ENCODE results near the gene MKI67.

- TF ChIP-seq, protein P1, sequence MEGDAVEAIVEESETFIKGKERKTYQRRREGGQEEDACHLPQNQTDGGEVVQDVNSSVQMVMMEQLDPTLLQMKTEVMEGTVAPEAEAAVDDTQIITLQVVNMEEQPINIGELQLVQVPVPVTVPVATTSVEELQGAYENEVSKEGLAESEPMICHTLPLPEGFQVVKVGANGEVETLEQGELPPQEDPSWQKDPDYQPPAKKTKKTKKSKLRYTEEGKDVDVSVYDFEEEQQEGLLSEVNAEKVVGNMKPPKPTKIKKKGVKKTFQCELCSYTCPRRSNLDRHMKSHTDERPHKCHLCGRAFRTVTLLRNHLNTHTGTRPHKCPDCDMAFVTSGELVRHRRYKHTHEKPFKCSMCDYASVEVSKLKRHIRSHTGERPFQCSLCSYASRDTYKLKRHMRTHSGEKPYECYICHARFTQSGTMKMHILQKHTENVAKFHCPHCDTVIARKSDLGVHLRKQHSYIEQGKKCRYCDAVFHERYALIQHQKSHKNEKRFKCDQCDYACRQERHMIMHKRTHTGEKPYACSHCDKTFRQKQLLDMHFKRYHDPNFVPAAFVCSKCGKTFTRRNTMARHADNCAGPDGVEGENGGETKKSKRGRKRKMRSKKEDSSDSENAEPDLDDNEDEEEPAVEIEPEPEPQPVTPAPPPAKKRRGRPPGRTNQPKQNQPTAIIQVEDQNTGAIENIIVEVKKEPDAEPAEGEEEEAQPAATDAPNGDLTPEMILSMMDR (IDR thresholded peaks at IDR 0.05), result no peak
- TF ChIP-seq SIN3A (IDR thresholded peaks at IDR 0.05; ENCODE audit: borderline replicate concordance, insufficient read depth, low read depth, low read length), result no peak
- no peak for TF ChIP-seq POLR2AphosphoS5 (IDR thresholded peaks at IDR 0.05; ENCODE audit: low read depth, low read length)
- no peak for TF ChIP-seq REST (IDR thresholded peaks at IDR 0.05; ENCODE audit: insufficient read depth in 1 of 2, low read depth in 2 of 2, low read length in 1 of 2)
- TF ChIP-seq TCF7L2 (IDR thresholded peaks at IDR 0.05; ENCODE audit: low read depth, low read length), result no peak
Observed at GRCh38 chr10:128137877-128138276, 11.7 kb upstream of the MKI67 start.

Measured in Panc1 (cell line).